ENCODE results near the gene TPRN. TPM values are rescaled to one million over a fixed set of nuclear protein-coding genes. Genes with fewer than 3 reads are reported as not detected.

TPRN gene
- total RNA-seq, 2 experiments from 2014 or later = 11.1 to 11.9 TPM

GRCh38 chr9:137147091-137147792, 53.3 kb downstream of the TPRN start:
- ChIA-PET CTCF (no interaction called here), POLR2A (no interaction called here)

GRCh38 chr9:137146527-137146918, 54.0 kb downstream of the TPRN start:
- ChIA-PET CTCF (no interaction called here), POLR2A (no interaction called here)

GRCh38 chr9:137145731-137146526, 54.6 kb downstream of the TPRN start:
- ChIA-PET POLR2A (no interaction called here), CTCF (interaction anchor here (0.6 kb wide), 1 partner anchor 235 kb away, joined by 3 read pairs; no protein-coding TSS in a partner anchor)

- CTCF ChIA-PET = interaction anchor here (0.8 kb wide), 1 partner anchor 9 kb away, joined by 5 read pairs; no protein-coding TSS in a partner anchor
- POLR2A ChIA-PET = no interaction called here
Observed at GRCh38 chr9:137143459-137143858, 57.1 kb downstream of the TPRN start.

GRCh38 chr9:137141976-137142936, 58.3 kb downstream of the TPRN start:
- CTCF ChIA-PET = interaction anchor here (0.8 kb wide), 1 partner anchor 8 kb away, joined by 5 read pairs; no protein-coding TSS in a partner anchor
- POLR2A ChIA-PET = no interaction called here

Other genes with a start within 250 kb of the TPRN start
- gene LCN12, start 248.5 kb downstream of the TPRN start, total RNA-seq = under 1 TPM; 0.73 to 0.89 TPM
- gene PTGDS, start 223.2 kb downstream of the TPRN start, total RNA-seq = not detected
- under 1 TPM in 1 of 2 experiments, not detected in 1; 0.10 TPM for gene LCNL1, start 217.7 kb downstream of the TPRN start, total RNA-seq
- gene PAXX, start 208.3 kb downstream of the TPRN start, total RNA-seq = 10 to 100 TPM; 66.9 to 74.6 TPM
- gene CLIC3, start 204.2 kb downstream of the TPRN start, total RNA-seq = not detected
- gene ABCA2, start 172.5 kb downstream of the TPRN start, total RNA-seq = 10 to 100 TPM in 1 of 2 experiments, 1 to 10 TPM in 1; 9.8 to 10.3 TPM
- under 1 TPM in 1 of 2 experiments, not detected in 1; 0.06 TPM for gene FUT7, start 168.7 kb downstream of the TPRN start, total RNA-seq
- 10 to 100 TPM; 28.2 to 31.4 TPM for gene NPDC1, start 154.6 kb downstream of the TPRN start, total RNA-seq
- gene ENTPD2, start 146.7 kb downstream of the TPRN start, total RNA-seq = not detected
- gene SAPCD2, start 130.2 kb downstream of the TPRN start, total RNA-seq = 10 to 100 TPM; 16.4 to 16.5 TPM
- 10 to 100 TPM; 27.2 to 29.6 TPM for gene UAP1L1, start 123.2 kb downstream of the TPRN start, total RNA-seq
- 10 to 100 TPM; 30.0 to 34.1 TPM for gene MAN1B1, start 113.8 kb downstream of the TPRN start, total RNA-seq
- gene DPP7, start 86.0 kb downstream of the TPRN start, total RNA-seq = 100 to 1,000 TPM; 323 to 333 TPM
- gene GRIN1, start 61.6 kb downstream of the TPRN start, total RNA-seq = under 1 TPM in 1 of 2 experiments, not detected in 1; 0.06 TPM
- gene LRRC26, start 30.7 kb downstream of the TPRN start, total RNA-seq = not detected
- not detected for gene TMEM210, start 28.7 kb downstream of the TPRN start, total RNA-seq
- 10 to 100 TPM; 49.1 to 51.8 TPM for gene ANAPC2, start 12.2 kb downstream of the TPRN start, total RNA-seq
- 100 to 1,000 TPM; 103 TPM for gene SSNA1, start 12.1 kb downstream of the TPRN start, total RNA-seq
- gene TMEM203, start 4.9 kb upstream of the TPRN start, total RNA-seq = 10 to 100 TPM; 47.0 to 47.1 TPM
- gene NDOR1, start 5.0 kb upstream of the TPRN start, total RNA-seq = 10 to 100 TPM; 43.7 to 44.6 TPM
- 1 to 10 TPM; 3.0 to 4.1 TPM for gene RNF208, start 21.5 kb upstream of the TPRN start, total RNA-seq
- gene CYSRT1, start 24.4 kb upstream of the TPRN start, total RNA-seq = under 1 TPM in 1 of 2 experiments, not detected in 1; 0.23 TPM
- gene RNF224, start 26.8 kb upstream of the TPRN start, total RNA-seq = not detected
- not detected for gene SLC34A3, start 30.2 kb upstream of the TPRN start, total RNA-seq
- gene TUBB4B, start 40.5 kb upstream of the TPRN start, total RNA-seq = 100 to 1,000 TPM; 315 to 323 TPM
- not detected for gene STPG3, start 50.5 kb upstream of the TPRN start, total RNA-seq
- 10 to 100 TPM; 67.0 to 70.9 TPM for gene NELFB, start 54.6 kb upstream of the TPRN start, total RNA-seq
- 1 to 10 TPM; 4.8 TPM for gene TOR4A, start 77.0 kb upstream of the TPRN start, total RNA-seq
- gene NRARP, start 101.5 kb upstream of the TPRN start, total RNA-seq = 1 to 10 TPM; 3.0 to 3.4 TPM
- gene EXD3, start 222.4 kb upstream of the TPRN start, total RNA-seq = 1 to 10 TPM; 3.4 to 3.7 TPM
- gene NOXA1, start 222.7 kb upstream of the TPRN start, total RNA-seq = under 1 TPM; 0.40 to 0.67 TPM
- not detected for gene ENTPD8, start 240.6 kb upstream of the TPRN start, total RNA-seq

All from activated CD8-positive, alpha-beta memory T cell treated with anti-CD3 and anti-CD28 coated beads for 36 hours (primary cell).